Stomach (tissue), 9 donors: ENCODE results near the gene FRY. TPM values are rescaled to one million over a fixed set of nuclear protein-coding genes. Genes with fewer than 3 reads are reported as not detected.

Experiments used
- DNase-seq, 2 donors: peaks; one replicate each; pipeline versions ENCODE4 v3.0.0 to v3.0.0-alpha.2; 2013 to 2019
- H3K27ac ChIP-seq, 5 donors: fragments of 200-600 bp in 4 of 5; sonication (generic) in 4 of 5; one replicate each; pipeline ENCODE4 v1.5.1; 2013 to 2019; ENCODE audit warnings: mild to moderate bottlenecking in 1 of 5, moderate library complexity in 1 of 5
- H3K27me3 ChIP-seq, 3 donors: fragments of 200-600 bp; sonication (generic); one replicate each; pipeline ENCODE4 v1.5.1; 2017 to 2019; ENCODE audit warnings: mixed run types in 1 of 3
- H3K36me3 ChIP-seq, 4 donors: fragments of 200-600 bp; sonication (generic); 1 replicate in 3 of 4; 2 replicates in 1 of 4; pipeline ENCODE4 v1.5.1; 2016 to 2019
- H3K4me1 ChIP-seq, 4 donors: fragments of 200-600 bp; sonication (generic); one replicate each; pipeline ENCODE4 v1.5.1; 2016 to 2019
- H3K4me3 ChIP-seq, 4 donors: fragments of 200-600 bp; sonication (generic) in 3 of 4; one replicate each; pipeline ENCODE4 v1.5.1; 2016 to 2019; ENCODE audit warnings: mild to moderate bottlenecking in 1 of 4
- H3K9me3 ChIP-seq, 4 donors: fragments of 200-600 bp; sonication (generic); one replicate each; pipeline ENCODE4 v1.5.1; 2016 to 2019
- CTCF ChIP-seq, 7 experiments: fragments of 450-650 bp in 4 of 7; fragments of 200-600 bp in 3 of 7; sonication (generic) in 3 of 7; IDR thresholded peaks; one replicate each; pipeline ENCODE4 v1.5.1; 2016 to 2019; ENCODE audit warnings: antibody characterized with exemption in 7 of 7, control low read depth in 2 of 7, mild to moderate bottlenecking in 1 of 7
- EP300 ChIP-seq: sonication (generic); formaldehyde crosslinking; IDR thresholded peaks from one replicate; pipeline ENCODE4 v1.6.1; 2017; ENCODE audit warnings: antibody characterized with exemption
- POLR2A ChIP-seq, 4 donors: fragments of 450-650 bp; IDR thresholded peaks; one replicate each; pipeline ENCODE4 v1.6.1; 2016; ENCODE audit warnings: antibody characterized with exemption in 4 of 4, control low read depth in 2 of 4, mild to moderate bottlenecking in 1 of 4, moderate library complexity in 1 of 4
- POLR2AphosphoS5 ChIP-seq, 3 donors: sonication (generic); formaldehyde crosslinking; IDR thresholded peaks; one replicate each; pipeline ENCODE4 v1.6.1; 2016; ENCODE audit warnings: antibody characterized with exemption in 3 of 3
- WGBS, 5 donors: extraction: QIAGEN DNeasy Blood & Tissue Kit in 3 of 5; methylation state at CpG; one replicate each; pipeline versions ENCODE4 v1.1.5 to v1.1.7; 2013 to 2018; 5-methylcytosine and 5-hydroxymethylcytosine counted together
- intact Hi-C: fragments of 100-400 bp; cut with DNase I; formaldehyde crosslinking; loops from one replicate; pipeline ENCODE4 v1.15.1; 2023; ENCODE audit warnings: low total_unique reads
- polyA plus RNA-seq, 3 donors: library from polyadenylated mRNA; stranded (reverse); fragments of 200-250 nt; gene quantifications; one replicate each; pipeline ENCODE4 v1.2.3, GENCODE V29; 2013
- total RNA-seq, 5 donors: library from RNA; depleted of rRNA; stranded (reverse); fragments of >200 nt; gene quantifications; one replicate each; pipeline versions ENCODE4 v1.1.0 to v1.2.3, GENCODE V29; 2014 to 2016
- donor health status: healthy with polysubstance abuse.
- donor health status: Bipolar disorder and iron deficiency.
- donor health status: healthy.

FRY gene
- total and polyA plus RNA-seq, 8 donors, result 3.5 to 97.1 (median 16.4) TPM

- no peak for TF ChIP-seq CTCF (IDR thresholded peaks at IDR 0.05)
- no peak for TF ChIP-seq EP300
- no peak for TF ChIP-seq POLR2AphosphoS5 (IDR thresholded peaks at IDR 0.05)
- TF ChIP-seq POLR2A (IDR thresholded peaks at IDR 0.05), result no peak
- H3K4me1 ChIP-seq, result peaks cover 0 to 11% (median 9%) of the 10 kb centered on the region in 4 donors
- H3K27ac ChIP-seq, result no peak overlapping the region
- no peak overlapping the region for H3K4me3 ChIP-seq
- WGBS, 5 donors, result 89 to 93% (median 91%) methylated on average over 9 to 13 of the region's 13 CpGs
- DNase-seq, result no peak
- peaks cover 10 to 62% (median 55%) of the 10 kb centered on the region in 4 donors for H3K36me3 ChIP-seq
- no peaks in the 10 kb centered on the region for H3K9me3 ChIP-seq
- intact Hi-C loops, result no loop called here
- H3K27me3 ChIP-seq, result no peaks in the 10 kb centered on the region
Measured at GRCh38 chr13:32208860-32209259, 177.3 kb downstream of the FRY start.

GRCh38 chr13:32209652-32210051 lies 178.1 kb downstream of the FRY start:
- intact Hi-C loops, result no loop called here
- H3K27ac ChIP-seq, result no peak overlapping the region
- no peak for DNase-seq
- peaks cover 0 to 11% (median 9%) of the 10 kb centered on the region in 4 donors for H3K4me1 ChIP-seq
- TF ChIP-seq POLR2AphosphoS5 (IDR thresholded peaks at IDR 0.05) (no peak), POLR2A (IDR thresholded peaks at IDR 0.05) (no peak), EP300 (no peak), CTCF (IDR thresholded peaks at IDR 0.05) (no peak)
- H3K9me3 ChIP-seq, result no peaks in the 10 kb centered on the region
- H3K27me3 ChIP-seq, result no peaks in the 10 kb centered on the region
- peaks cover 10 to 69% (median 61%) of the 10 kb centered on the region in 4 donors for H3K36me3 ChIP-seq
- 89 to 96% (median 93%) methylated on average over 2 of the region's 2 CpGs for WGBS, 5 donors
- no peak overlapping the region for H3K4me3 ChIP-seq

GRCh38 chr13:32210101-32210500 lies 178.5 kb downstream of the FRY start:
- H3K9me3 ChIP-seq, result no peaks in the 10 kb centered on the region
- H3K4me3 ChIP-seq, result no peak overlapping the region
- TF ChIP-seq POLR2A (IDR thresholded peaks at IDR 0.05) (no peak), CTCF (IDR thresholded peaks at IDR 0.05) (no peak), EP300 (no peak), POLR2AphosphoS5 (IDR thresholded peaks at IDR 0.05) (no peak)
- DNase-seq, result no peak
- intact Hi-C loops, result no loop called here
- H3K36me3 ChIP-seq, result peaks cover 10 to 72% (median 63%) of the 10 kb centered on the region in 4 donors
- peaks cover 0 to 11% (median 9%) of the 10 kb centered on the region in 4 donors for H3K4me1 ChIP-seq
- H3K27ac ChIP-seq, result no peak overlapping the region
- H3K27me3 ChIP-seq, result no peaks in the 10 kb centered on the region

- peak overlapping the region in 1 of 5 donors; percentile 26 for H3K27ac ChIP-seq
- intact Hi-C loops, result no loop called here
Measured at GRCh38 chr13:32211813-32212212, 180.2 kb downstream of the FRY start.

More at GRCh38 chr13:32211813-32212212, 180.2 kb downstream of the FRY start:
- TF ChIP-seq CTCF (IDR thresholded peaks at IDR 0.05), result no peak
- no peak for TF ChIP-seq POLR2AphosphoS5 (IDR thresholded peaks at IDR 0.05)
- no peak for TF ChIP-seq POLR2A (IDR thresholded peaks at IDR 0.05)
- TF ChIP-seq EP300, result no peak
- no peaks in the 10 kb centered on the region for H3K4me1 ChIP-seq
- peak in 1 of 2 donors; percentile 10 for DNase-seq
- 64 to 89% (median 80%) methylated on average over 3 of the region's 3 CpGs for WGBS, 5 donors
- no peak overlapping the region for H3K4me3 ChIP-seq
- H3K9me3 ChIP-seq, result no peaks in the 10 kb centered on the region
- H3K27me3 ChIP-seq, result no peaks in the 10 kb centered on the region
- H3K36me3 ChIP-seq, result peaks cover 10 to 80% (median 65%) of the 10 kb centered on the region in 4 donors
